Measurements from ENCODE around the gene POC1A.

The POC1A gene

GRCh38 chr3:52150860-52151259 lies 3.4 kb downstream of the POC1A start:
- no peak for DNase-seq (ENCODE audit: low read depth in 2 of 2)

- DNase-seq (ENCODE audit: low read depth in 2 of 2), result no peak
These were observed 3.9 kb downstream of the POC1A start for GRCh38 chr3:52150357-52150756.

- no peak for DNase-seq (ENCODE audit: low read depth in 2 of 2)
These were observed 4.5 kb downstream of the POC1A start for GRCh38 chr3:52149726-52150125.

GRCh38 chr3:52149021-52149420 lies 5.2 kb downstream of the POC1A start:
- DNase-seq (ENCODE audit: low read depth in 2 of 2), result no peak

- no peak for DNase-seq (ENCODE audit: low read depth in 2 of 2)
These were observed 6.4 kb downstream of the POC1A start for GRCh38 chr3:52147804-52148203.

- DNase-seq (ENCODE audit: low read depth in 2 of 2), result no peak
These were observed 7.4 kb downstream of the POC1A start for GRCh38 chr3:52146811-52147210.

GRCh38 chr3:52146189-52146588 lies 8.0 kb downstream of the POC1A start:
- DNase-seq (ENCODE audit: low read depth in 2 of 2), result no peak

GRCh38 chr3:52145736-52146110 lies 8.5 kb downstream of the POC1A start:
- no peak for DNase-seq (ENCODE audit: low read depth in 2 of 2)

- no peak for DNase-seq (ENCODE audit: low read depth in 2 of 2)
These were observed 9.2 kb downstream of the POC1A start for GRCh38 chr3:52144796-52145735.

GRCh38 chr3:52144034-52144795 lies 10.0 kb downstream of the POC1A start:
- peak; percentile 50 to 69 for DNase-seq (ENCODE audit: low read depth in 2 of 2)

- no peak for DNase-seq (ENCODE audit: low read depth in 2 of 2)
These were observed 10.6 kb downstream of the POC1A start for GRCh38 chr3:52143616-52144015.

- DNase-seq (ENCODE audit: low read depth in 2 of 2), result no peak
These were observed 11.1 kb downstream of the POC1A start for GRCh38 chr3:52143156-52143555.

- DNase-seq (ENCODE audit: low read depth in 2 of 2), result no peak
These were observed 12.5 kb downstream of the POC1A start for GRCh38 chr3:52141751-52142150.

GRCh38 chr3:52140769-52141168 lies 13.5 kb downstream of the POC1A start:
- no peak for DNase-seq (ENCODE audit: low read depth in 2 of 2)

- DNase-seq (ENCODE audit: low read depth in 2 of 2), result no peak
These were observed 14.2 kb downstream of the POC1A start for GRCh38 chr3:52140000-52140399.

- DNase-seq (ENCODE audit: low read depth in 2 of 2), result no peak
These were observed 16.9 kb downstream of the POC1A start for GRCh38 chr3:52137311-52137710.

GRCh38 chr3:52136513-52136912 lies 17.7 kb downstream of the POC1A start:
- no peak for DNase-seq (ENCODE audit: low read depth in 2 of 2)

GRCh38 chr3:52135332-52135731 lies 18.9 kb downstream of the POC1A start:
- DNase-seq (ENCODE audit: low read depth in 2 of 2), result no peak

GRCh38 chr3:52134761-52135160 lies 19.5 kb downstream of the POC1A start:
- no peak for DNase-seq (ENCODE audit: low read depth in 2 of 2)

GRCh38 chr3:52132930-52133329 lies 21.3 kb downstream of the POC1A start:
- no peak for DNase-seq (ENCODE audit: low read depth in 2 of 2)

- DNase-seq (ENCODE audit: low read depth in 2 of 2), result no peak
These were observed 22.2 kb downstream of the POC1A start for GRCh38 chr3:52132041-52132440.

GRCh38 chr3:52130966-52131622 lies 23.1 kb downstream of the POC1A start:
- no peak for DNase-seq (ENCODE audit: low read depth in 2 of 2)
